HK-2 (cell line): Measurements from ENCODE around the gene GRAMD4.

Experiments
- DNase-seq: peaks from one replicate; pipeline ENCODE4 v3.0.0-alpha.2; 2018; ENCODE audit not compliant: unreplicated experiment

GRAMD4 gene

DNA sequence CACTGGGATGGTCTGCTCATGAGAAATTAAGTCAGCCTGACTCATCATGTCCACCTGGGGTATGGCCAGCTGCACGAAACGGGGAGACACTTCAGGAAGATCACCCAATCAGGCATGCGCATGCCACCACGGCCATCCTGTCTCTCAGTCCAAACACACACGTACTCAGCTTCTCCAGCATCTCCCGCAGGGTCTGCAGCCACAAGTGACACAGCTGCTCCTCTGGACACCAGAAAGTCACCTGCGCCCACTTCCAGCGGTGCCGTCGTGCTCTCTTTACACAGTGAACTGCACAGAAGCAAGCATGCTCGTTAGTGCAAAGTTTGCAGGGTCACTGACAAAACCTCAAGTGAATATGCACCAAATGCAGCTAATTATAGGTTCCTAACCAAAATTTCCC lies 99.7 kb downstream of the GRAMD4 start:
- no peak for DNase-seq

- no peak for DNase-seq
These were observed 101.4 kb downstream of the GRAMD4 start for GRCh38 chr22:46721501-46722085.

DNA sequence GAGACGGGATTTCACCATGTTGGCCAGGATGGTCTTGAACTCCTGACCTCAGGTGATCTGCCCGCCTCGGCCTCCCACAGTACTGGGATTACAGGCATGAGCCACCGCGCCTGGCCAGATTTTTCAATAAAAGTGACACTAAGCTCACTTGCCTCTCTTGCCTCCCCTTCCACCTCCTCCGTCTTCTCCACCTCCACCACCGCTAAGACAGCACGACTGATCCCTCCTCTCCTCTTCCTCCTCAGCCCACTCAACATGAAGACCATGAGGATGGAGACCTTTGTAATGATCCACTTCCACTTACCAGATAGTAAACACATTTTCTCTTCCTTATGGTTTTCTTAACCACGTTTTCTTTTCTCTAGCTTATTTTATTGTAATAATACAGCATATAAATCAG lies 103.7 kb downstream of the GRAMD4 start:
- DNase-seq = no peak

GRCh38 chr22:46725096-46725495 lies 104.9 kb downstream of the GRAMD4 start:
- no peak for DNase-seq

- no peak for DNase-seq
These were observed 106.1 kb downstream of the GRAMD4 start for GRCh38 chr22:46726066-46726985.

- no peak for DNase-seq
These were observed 106.8 kb downstream of the GRAMD4 start for GRCh38 chr22:46726986-46727317.

- DNase-seq = no peak
These were observed 107.7 kb downstream of the GRAMD4 start for GRCh38 chr22:46727813-46728364.

DNA sequence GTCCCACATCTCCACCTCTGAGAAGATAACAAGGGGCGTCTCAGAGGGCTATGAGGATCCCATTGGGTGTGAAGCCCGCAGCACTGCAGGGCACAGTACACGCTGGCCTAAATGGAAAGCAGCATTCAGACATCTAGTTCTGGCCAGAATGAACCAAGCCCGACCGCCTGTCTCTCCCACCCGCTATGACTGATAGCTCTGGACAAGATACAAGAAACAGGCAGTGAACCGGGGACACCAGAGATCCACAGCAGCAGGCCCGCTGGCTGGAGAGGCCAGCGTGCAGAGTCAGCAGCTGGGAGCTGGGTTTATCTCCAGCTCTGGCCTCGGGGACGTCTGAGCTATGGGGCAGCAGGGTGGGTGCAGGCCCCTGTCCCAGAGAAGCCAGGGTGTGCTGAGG lies 108.3 kb downstream of the GRAMD4 start:
- no peak for DNase-seq
